Coronary artery (tissue), 2 donors: ENCODE results near the gene ABHD10.

Experiments
- DNase-seq: peaks from one replicate; pipeline ENCODE4 v3.0.0-alpha.2; 2017; ENCODE audit warnings: low spot score
- H3K27ac ChIP-seq, 2 donors: fragments of 200-600 bp; sonication (generic); one replicate each; pipeline ENCODE4 v1.5.1; 2016 to 2019
- H3K4me3 ChIP-seq: fragments of 200-600 bp; sonication (generic); 2 replicates; pipeline ENCODE4 v1.5.1; 2016; ENCODE audit warnings: mild to moderate bottlenecking, moderate library complexity
- CTCF ChIP-seq: fragments of 200-600 bp; sonication (generic); IDR thresholded peaks from one replicate; pipeline ENCODE4 v1.5.1; 2019; ENCODE audit warnings: antibody characterized with exemption

Gene ABHD10

DNA sequence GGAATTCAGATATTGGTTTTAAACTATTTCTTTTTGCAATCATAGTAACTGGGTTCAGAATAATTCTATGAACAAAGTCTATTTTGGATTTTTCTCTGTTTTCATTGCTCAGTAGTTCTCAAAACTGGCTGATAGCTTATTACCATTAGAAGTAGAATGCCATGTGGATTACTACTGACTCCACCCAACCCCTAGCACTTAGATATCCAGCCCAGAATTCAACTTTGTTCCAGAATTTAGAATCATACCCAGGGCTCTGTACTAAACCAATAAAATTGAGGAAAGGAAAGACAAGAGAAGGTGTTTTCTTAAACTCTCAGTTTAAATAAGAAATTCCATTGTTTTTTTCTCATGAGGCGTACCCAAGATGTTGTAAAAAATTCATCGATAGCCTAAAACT lies 39.0 kb upstream of the ABHD10 start:
- Histone ChIP-seq H3K27ac (no peak overlapping the region), H3K4me3 (no peak overlapping the region)
- no peak for TF ChIP-seq CTCF
- no peak for DNase-seq

DNA sequence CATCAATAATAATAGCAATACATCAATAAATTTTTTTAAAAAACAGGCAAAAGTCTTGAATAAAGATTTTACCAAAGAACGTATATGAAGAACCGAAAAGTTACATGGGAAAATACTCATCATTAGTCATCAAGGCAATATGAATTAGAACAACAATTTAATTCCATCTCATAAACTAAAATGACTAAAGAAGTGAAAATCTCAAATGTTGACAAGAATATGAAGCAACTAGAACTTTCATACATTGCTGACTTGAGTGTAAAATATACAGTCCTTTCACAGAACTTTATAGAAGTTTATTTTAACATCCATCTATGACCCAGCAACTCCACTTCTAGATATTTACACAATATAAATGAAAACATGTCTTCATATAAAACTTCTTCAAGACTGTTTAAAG lies 35.3 kb upstream of the ABHD10 start:
- Histone ChIP-seq H3K27ac (no peak overlapping the region), H3K4me3 (no peak overlapping the region)
- no peak for DNase-seq
- no peak for TF ChIP-seq CTCF

DNA sequence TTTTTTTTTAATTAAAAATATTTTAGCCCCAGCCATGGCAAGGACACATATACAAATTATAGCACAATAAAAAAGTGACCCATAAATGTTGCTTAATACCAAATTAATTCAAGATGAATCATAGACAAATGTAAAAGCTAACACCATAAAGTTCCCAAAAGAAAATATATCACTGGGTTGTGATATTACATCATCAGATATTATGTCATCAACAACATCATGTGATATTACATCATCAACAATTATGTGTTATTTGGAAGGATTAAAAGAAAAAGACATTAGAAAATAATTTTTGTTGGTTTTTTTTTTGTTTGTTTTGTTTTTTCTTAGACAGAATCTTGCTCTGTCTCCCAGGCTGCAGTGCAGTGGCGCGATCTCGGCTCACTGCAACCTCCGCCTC lies 34.5 kb upstream of the ABHD10 start:
- TF ChIP-seq CTCF, result no peak
- Histone ChIP-seq H3K4me3 (no peak overlapping the region), H3K27ac (no peak overlapping the region)
- DNase-seq, result no peak

- no peak for TF ChIP-seq CTCF
- H3K4me3 ChIP-seq, result no peak overlapping the region
- DNase-seq, result no peak
- no peak overlapping the region for H3K27ac ChIP-seq
These were observed 31.6 kb upstream of the ABHD10 start for GRCh38 chr3:111947231-111947630.

DNA sequence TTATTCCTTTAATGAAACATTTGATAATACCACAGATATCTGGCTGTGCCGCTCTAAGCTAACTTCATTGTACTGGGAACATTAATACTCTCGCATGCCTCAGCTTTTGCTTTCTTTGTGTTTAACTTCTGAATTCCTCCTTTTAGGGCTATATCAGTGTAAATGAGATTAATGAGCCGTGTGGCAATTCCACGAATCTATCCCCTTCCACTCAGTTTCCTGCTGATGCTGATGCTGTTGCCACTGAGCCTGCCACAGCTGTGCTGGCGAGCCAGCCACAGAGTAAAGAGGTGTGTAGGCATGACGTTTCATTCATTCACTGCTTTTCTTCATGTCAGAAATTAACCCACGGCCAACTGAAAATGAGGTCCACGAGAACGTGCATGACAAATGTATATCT lies 30.0 kb upstream of the ABHD10 start:
- no peak for DNase-seq
- Histone ChIP-seq H3K4me3 (no peak overlapping the region), H3K27ac (no peak overlapping the region)
- TF ChIP-seq CTCF, result no peak

DNA sequence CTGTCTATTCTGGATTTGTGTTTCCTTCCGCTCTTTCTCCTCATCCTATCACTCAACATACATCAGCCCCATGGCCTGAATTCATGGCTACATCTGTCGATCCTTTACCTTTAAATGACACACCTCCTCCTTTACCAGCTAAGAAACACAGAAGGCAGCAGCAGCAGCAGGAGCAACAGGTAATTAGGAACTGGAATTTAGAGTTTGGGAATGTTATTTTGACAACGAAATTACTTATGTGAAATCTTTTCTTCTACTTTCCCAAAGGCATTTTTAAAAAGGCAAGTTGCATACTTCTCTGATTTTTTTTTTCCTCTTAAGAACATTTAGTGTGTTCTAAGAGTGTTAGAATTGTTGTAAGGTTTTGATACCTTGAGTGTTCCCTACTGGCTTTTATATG lies 29.1 kb upstream of the ABHD10 start:
- no peak overlapping the region for H3K4me3 ChIP-seq
- no peak for DNase-seq
- H3K27ac ChIP-seq, result no peak overlapping the region
- no peak for TF ChIP-seq CTCF

- DNase-seq, result no peak
- no peak overlapping the region for H3K27ac ChIP-seq
- TF ChIP-seq CTCF, result no peak
- no peak overlapping the region for H3K4me3 ChIP-seq
These were observed 27.8 kb upstream of the ABHD10 start for GRCh38 chr3:111951032-111951431.
